Astrocyte of the cerebellum (primary cell): ENCODE results near the gene MPV17L2.

ENCODE experiments used
- DNase-seq: peaks from one replicate; pipeline ENCODE4 v3.0.0-alpha.2; 2011; ENCODE audit warnings: low read depth
- H3K4me3 ChIP-seq: 2 replicates; pipeline ENCODE4 v1.5.1; 2011; ENCODE audit warnings: mild to moderate bottlenecking, low read depth, low read length, moderate library complexity
- CTCF ChIP-seq: IDR thresholded peaks from 2 replicates; pipeline ENCODE4 v1.5.1; 2012; ENCODE audit warnings: low read length, low read depth, moderate library complexity, mild to moderate bottlenecking; ENCODE audit errors: missing control alignments
- in situ Hi-C: cut with HindIII; loops from 2 replicates; pipeline ENCODE4 v1.10.0; 2017; ENCODE audit warnings: low sequenced_read_pairs

MPV17L2 gene

GRCh38 chr19:18220632-18221275 lies 27.7 kb downstream of the MPV17L2 start:
- in situ Hi-C loops, result no loop called here
- H3K4me3 ChIP-seq, result no peak overlapping the region
- DNase-seq, result no peak
- no peak for TF ChIP-seq CTCF

- TF ChIP-seq CTCF, result no peak
- DNase-seq, result no peak
- no peak overlapping the region for H3K4me3 ChIP-seq
- in situ Hi-C loops, result no loop called here
Measured at GRCh38 chr19:18221815-18222725, 29.1 kb downstream of the MPV17L2 start.

- in situ Hi-C loops, result no loop called here
- no peak for TF ChIP-seq CTCF
- H3K4me3 ChIP-seq, result peak overlapping the region; percentile 25
- no peak for DNase-seq
Measured at GRCh38 chr19:18223860-18224524, 31.0 kb downstream of the MPV17L2 start.

- in situ Hi-C loops, result no loop called here
- DNase-seq, result peak; percentile 99
- no peak for TF ChIP-seq CTCF
- H3K4me3 ChIP-seq, result peak overlapping the region; percentile 25
Measured at GRCh38 chr19:18224525-18225354, 31.7 kb downstream of the MPV17L2 start.

GRCh38 chr19:18225355-18225701 lies 32.3 kb downstream of the MPV17L2 start:
- TF ChIP-seq CTCF, result no peak
- no peak overlapping the region for H3K4me3 ChIP-seq
- in situ Hi-C loops, result no loop called here

More at GRCh38 chr19:18225355-18225701, 32.3 kb downstream of the MPV17L2 start:
- DNase-seq, result no peak
